SK-N-SH treated with all-trans-retinoic acid at 6 μM for 48 hours (cell line): ENCODE data around the gene DOLPP1.

Experiments used
- ATAC-seq: fragments of 200-7000 bp; cut with Tn5 transposase; 3 replicates; pipeline ENCODE4 v1.9.1; 2020; ENCODE audit warnings: mild to moderate bottlenecking, moderate library complexity
- ARNTL ChIP-seq: fragments of 450-650 bp; formaldehyde crosslinking; IDR thresholded peaks from 2 replicates; pipeline ENCODE4 v1.5.0; 2020; ENCODE audit warnings: low read depth, mild to moderate bottlenecking, moderate library complexity, borderline replicate concordance
- CREB5 ChIP-seq: fragments of 250-450 bp; sonication (Bioruptor Pico); IDR thresholded peaks from 2 replicates; pipeline ENCODE4 v1.5.1; 2020; ENCODE audit warnings: low read depth, mild to moderate bottlenecking, moderate library complexity
- CSDC2 ChIP-seq: fragments of 250-450 bp; sonication (Bioruptor Pico); IDR thresholded peaks from 2 replicates; pipeline ENCODE4 v1.5.0; 2020; ENCODE audit warnings: mild to moderate bottlenecking, moderate library complexity
- CSRNP3 ChIP-seq: fragments of 250-450 bp; sonication (Bioruptor Pico); IDR thresholded peaks from 2 replicates; pipeline ENCODE4 v1.5.1; 2021; ENCODE audit warnings: mild to moderate bottlenecking, moderate library complexity
- ESRRG ChIP-seq: fragments of 250-450 bp; sonication (Bioruptor Pico); IDR thresholded peaks from 2 replicates; pipeline ENCODE4 v1.6.1; 2021; ENCODE audit warnings: mild to moderate bottlenecking
- GLIS3 ChIP-seq: fragments of 250-450 bp; sonication (Bioruptor Pico); IDR thresholded peaks from 2 replicates; pipeline ENCODE4 v1.5.0; 2020; ENCODE audit warnings: mild to moderate bottlenecking, moderate library complexity
- ISL1 ChIP-seq: fragments of 250-450 bp; sonication (Bioruptor Pico); IDR thresholded peaks from 2 replicates; pipeline ENCODE4 v2.1.2; 2022; ENCODE audit warnings: mild to moderate bottlenecking, moderate library complexity
- OSR1 ChIP-seq: fragments of 250-450 bp; sonication (Bioruptor Pico); IDR thresholded peaks from 2 replicates; pipeline ENCODE4 v1.8.0; 2022; ENCODE audit warnings: moderate library complexity, mild to moderate bottlenecking, inconsistent platforms
- POU6F1 ChIP-seq: fragments of 250-450 bp; sonication (Bioruptor Pico); IDR thresholded peaks from 2 replicates; pipeline ENCODE4 v1.8.0; 2021; ENCODE audit warnings: low read depth, mild to moderate bottlenecking, moderate library complexity, borderline replicate concordance
- RARB ChIP-seq: fragments of 250-450 bp; sonication (Bioruptor Pico); IDR thresholded peaks from 2 replicates; pipeline ENCODE4 v1.8.0; 2021; ENCODE audit warnings: mild to moderate bottlenecking, moderate library complexity
- TCF4 ChIP-seq: fragments of 250-450 bp; sonication (Bioruptor Pico); IDR thresholded peaks from 2 replicates; pipeline ENCODE4 v1.8.0; 2021; ENCODE audit warnings: mild to moderate bottlenecking, moderate library complexity, borderline replicate concordance
- TOX ChIP-seq: fragments of 250-450 bp; sonication (Bioruptor Pico); IDR thresholded peaks from 2 replicates; pipeline ENCODE4 v1.8.0; 2021; ENCODE audit warnings: mild to moderate bottlenecking, moderate library complexity, borderline replicate concordance
- TSHZ2 ChIP-seq: fragments of 250-450 bp; sonication (Bioruptor Pico); IDR thresholded peaks from 2 replicates; pipeline ENCODE4 v1.5.0; 2020; ENCODE audit warnings: mild to moderate bottlenecking, moderate library complexity
- ZC3H10 ChIP-seq: fragments of 250-450 bp; sonication (Bioruptor Pico); IDR thresholded peaks from 2 replicates; pipeline ENCODE4 v1.5.1; 2021; ENCODE audit warnings: mild to moderate bottlenecking, moderate library complexity
- ZFP3 ChIP-seq: fragments of 250-450 bp; sonication (Bioruptor Pico); IDR thresholded peaks from 2 replicates; pipeline ENCODE4 v1.5.0; 2020; ENCODE audit warnings: mild to moderate bottlenecking, moderate library complexity
- ZNF70 ChIP-seq: fragments of 450-650 bp; formaldehyde crosslinking; IDR thresholded peaks from 2 replicates; pipeline ENCODE4 v1.5.0; 2020; ENCODE audit warnings: mild to moderate bottlenecking, moderate library complexity
- ZNF8 ChIP-seq: fragments of 450-650 bp; formaldehyde crosslinking; IDR thresholded peaks from 2 replicates; pipeline ENCODE4 v1.5.0; 2020; ENCODE audit warnings: mild to moderate bottlenecking, moderate library complexity
- TF ChIP-seq, protein P1 (sequence below): fragments of 250-450 bp; sonication (Bioruptor Pico); IDR thresholded peaks from 2 replicates; pipeline ENCODE4 v1.8.0; 2020; ENCODE audit warnings: mild to moderate bottlenecking, moderate library complexity, borderline replicate concordance

The DOLPP1 gene

DNA sequence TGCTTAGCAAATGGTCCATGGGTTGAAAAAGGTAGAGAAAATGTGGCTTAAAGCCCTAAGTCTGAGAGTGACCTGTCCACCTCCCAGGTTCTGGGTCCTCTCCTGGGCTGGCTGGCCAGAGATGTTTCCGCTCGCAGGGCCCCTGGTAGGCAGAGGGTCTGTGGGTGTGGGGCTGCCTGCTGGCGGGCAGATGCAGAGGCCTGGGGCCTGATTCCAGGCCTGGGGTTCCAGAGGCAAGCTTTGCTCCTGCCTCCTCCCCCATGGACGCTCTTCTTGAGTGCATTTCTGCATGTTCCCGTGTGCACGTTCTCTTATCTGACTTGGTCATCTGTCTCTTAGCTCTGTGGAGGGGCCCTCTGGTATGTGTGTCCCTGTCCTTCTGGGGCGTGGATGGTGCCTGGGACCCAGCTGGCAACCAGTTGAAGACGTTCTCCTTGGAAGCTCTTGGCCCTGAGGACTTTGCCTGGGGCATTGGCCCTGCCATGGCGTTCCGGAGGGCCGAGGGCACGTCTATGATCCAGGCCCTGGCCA, 40.7 kb upstream of the DOLPP1 start (continued):
- TF ChIP-seq CSRNP3 (CRISPR knock-in tag) = no peak

- ATAC-seq = no peak; the same call in 2 of the 3 replicates
- TF ChIP-seq, protein P1, sequence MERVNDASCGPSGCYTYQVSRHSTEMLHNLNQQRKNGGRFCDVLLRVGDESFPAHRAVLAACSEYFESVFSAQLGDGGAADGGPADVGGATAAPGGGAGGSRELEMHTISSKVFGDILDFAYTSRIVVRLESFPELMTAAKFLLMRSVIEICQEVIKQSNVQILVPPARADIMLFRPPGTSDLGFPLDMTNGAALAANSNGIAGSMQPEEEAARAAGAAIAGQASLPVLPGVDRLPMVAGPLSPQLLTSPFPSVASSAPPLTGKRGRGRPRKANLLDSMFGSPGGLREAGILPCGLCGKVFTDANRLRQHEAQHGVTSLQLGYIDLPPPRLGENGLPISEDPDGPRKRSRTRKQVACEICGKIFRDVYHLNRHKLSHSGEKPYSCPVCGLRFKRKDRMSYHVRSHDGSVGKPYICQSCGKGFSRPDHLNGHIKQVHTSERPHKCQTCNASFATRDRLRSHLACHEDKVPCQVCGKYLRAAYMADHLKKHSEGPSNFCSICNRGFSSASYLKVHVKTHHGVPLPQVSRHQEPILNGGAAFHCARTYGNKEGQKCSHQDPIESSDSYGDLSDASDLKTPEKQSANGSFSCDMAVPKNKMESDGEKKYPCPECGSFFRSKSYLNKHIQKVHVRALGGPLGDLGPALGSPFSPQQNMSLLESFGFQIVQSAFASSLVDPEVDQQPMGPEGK = no peak
- TF ChIP-seq TCF4 (CRISPR knock-in tag) = peak; percentile 83; the same call in 1 of the 2 replicates
These were observed 38.9 kb upstream of the DOLPP1 start for GRCh38 chr9:129042016-129042415.

- no peak for ATAC-seq
- no peak; the same call in 1 of the 2 replicates for TF ChIP-seq ZNF70 (CRISPR knock-in tag)
- TF ChIP-seq ISL1 (CRISPR knock-in tag) = no peak
- no peak for TF ChIP-seq ZC3H10 (CRISPR knock-in tag)
- TF ChIP-seq TOX (CRISPR knock-in tag) = no peak
- TF ChIP-seq POU6F1 (CRISPR knock-in tag) = no peak
- no peak for TF ChIP-seq RARB (CRISPR knock-in tag)
- no peak for TF ChIP-seq GLIS3 (CRISPR knock-in tag)
- TF ChIP-seq ESRRG (CRISPR knock-in tag) = no peak
- no peak for TF ChIP-seq ZFP3 (CRISPR knock-in tag)
- TF ChIP-seq OSR1 (CRISPR knock-in tag) = no peak
- no peak for TF ChIP-seq TSHZ2 (CRISPR knock-in tag)
- no peak for TF ChIP-seq CSDC2 (CRISPR knock-in tag)
- no peak for TF ChIP-seq ARNTL (CRISPR knock-in tag)
- no peak for TF ChIP-seq ZNF8
- TF ChIP-seq, protein P1 = no peak
- TF ChIP-seq CREB5 = no peak
- no peak for TF ChIP-seq TCF4 (CRISPR knock-in tag)
These were observed 28.3 kb upstream of the DOLPP1 start for GRCh38 chr9:129052592-129052991.
